Measurements from ENCODE around the gene CD68.
A peak's percentile ranks its signal among the peaks of the same experiment; 100 is the strongest.

The CD68 gene

DNA sequence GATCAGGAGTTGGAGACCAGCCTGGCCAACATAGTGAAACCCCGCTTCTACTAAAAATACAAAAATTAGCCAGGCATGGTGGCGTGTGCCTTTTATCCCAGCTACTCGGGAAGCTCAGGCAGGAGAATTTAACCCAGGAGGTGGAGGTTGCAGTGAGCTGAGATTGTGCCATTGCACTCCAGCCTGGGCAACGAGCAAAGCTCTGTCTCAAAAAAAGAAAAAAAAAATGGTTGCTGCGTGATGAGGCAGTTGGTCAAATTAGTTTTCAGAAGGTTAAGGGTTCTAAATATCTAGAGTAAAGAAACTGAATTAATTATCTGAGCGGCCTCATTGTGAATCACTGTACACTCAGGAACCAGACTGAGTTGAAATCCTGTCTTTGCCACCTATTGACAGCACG, 3.5 kb upstream of the CD68 start:
- DNase-seq (ENCODE audit: low read depth) = no peak
- peak overlapping the region; percentile 91 for H3K4me3 ChIP-seq (ENCODE audit: low read length)
- TF ChIP-seq CTCF (IDR thresholded peaks at IDR 0.05; ENCODE audit: insufficient read depth, low read depth, low read length, missing control alignments) = no peak

- no peak overlapping the region for H3K4me3 ChIP-seq (ENCODE audit: low read length)
- TF ChIP-seq CTCF (IDR thresholded peaks at IDR 0.05; ENCODE audit: insufficient read depth, low read depth, low read length, missing control alignments) = no peak
- DNase-seq (ENCODE audit: low read depth) = no peak
Measured at GRCh38 chr17:7576432-7576937, 3.0 kb upstream of the CD68 start.

- no peak for DNase-seq (ENCODE audit: low read depth)
- no peak overlapping the region for H3K4me3 ChIP-seq (ENCODE audit: low read length)
- no peak for TF ChIP-seq CTCF (IDR thresholded peaks at IDR 0.05; ENCODE audit: insufficient read depth, low read depth, low read length, missing control alignments)
Measured at GRCh38 chr17:7577327-7578199, 1.9 kb upstream of the CD68 start.

- H3K4me3 ChIP-seq (ENCODE audit: low read length) = peak overlapping the region; percentile 35
- TF ChIP-seq CTCF (IDR thresholded peaks at IDR 0.05; ENCODE audit: insufficient read depth, low read depth, low read length, missing control alignments) = no peak
- no peak for DNase-seq (ENCODE audit: low read depth)
Measured at GRCh38 chr17:7579834-7580603, 581 bp downstream of the CD68 start.

GRCh38 chr17:7580604-7581575, 1.5 kb downstream of the CD68 start:
- TF ChIP-seq CTCF (IDR thresholded peaks at IDR 0.05; ENCODE audit: insufficient read depth, low read depth, low read length, missing control alignments) = no peak
- peak; percentile 60 for DNase-seq (ENCODE audit: low read depth)
- H3K4me3 ChIP-seq (ENCODE audit: low read length) = no peak overlapping the region

All from epithelial cell of esophagus (primary cell).